ENCODE measurements around the gene MEGF11. TPM values are rescaled to one million over a fixed set of nuclear protein-coding genes. Genes with fewer than 3 reads are reported as not detected.

The MEGF11 gene
- polyA plus RNA-seq, 3 donors, result not detected

- no peaks in the 10 kb centered on the region for H3K9me3 Mint-ChIP-seq
- Histone ChIP-seq H2AFZ (ENCODE audit: insufficient read depth, low read depth, low read length, poor library complexity, severe bottlenecking) (no peak overlapping the region), H3K4me2 (replicated peaks; ENCODE audit: extremely low read depth, low read length, poor library complexity, severe bottlenecking) (no peak overlapping the region), H3K79me2 (ENCODE audit: insufficient read depth, low read length) (no peaks in the 10 kb centered on the region), H3K9ac (ENCODE audit: insufficient read depth, low read length, poor library complexity, severe bottlenecking) (no peak overlapping the region), H3K4me3 (replicated peaks in 1 of 3; ENCODE audit: low read depth in 2 of 3, low read length in 3 of 3) (no peak overlapping the region), H3K27me3 (ENCODE audit: control insufficient read depth in 2 of 2, insufficient read depth in 2 of 2, low read length in 2 of 2) (no peaks in the 10 kb centered on the region), H3K9me3 (replicated peaks in 1 of 2; ENCODE audit: control insufficient read depth in 1 of 2, insufficient read depth in 1 of 2, low read length in 2 of 2) (no peaks in the 10 kb centered on the region), H3K27ac (ENCODE audit: low read depth in 1 of 2, low read length in 2 of 2) (no peak overlapping the region), H3K4me1 (ENCODE audit: control insufficient read depth in 1 of 2, insufficient read depth in 2 of 2, low read length in 2 of 2) (no peaks in the 10 kb centered on the region), H4K20me1 (ENCODE audit: insufficient read depth, low read length) (no peaks in the 10 kb centered on the region), H3K36me3 (replicated peaks in 1 of 2; ENCODE audit: control insufficient read depth in 1 of 2, insufficient read depth in 2 of 2, low read length in 2 of 2) (no peaks in the 10 kb centered on the region)
- H3K27me3 Mint-ChIP-seq (ENCODE audit: low read depth in 3 of 3), result peaks cover 5 to 12% (median 7%) of the 10 kb centered on the region in 3 donors
- H3K4me3 Mint-ChIP-seq, result no peak overlapping the region
- H3K4me1 Mint-ChIP-seq, result peaks cover 2% of the 10 kb centered on the region
- no peak for DNase-seq
- no CpG with 5 or more reads among the region's 4 CpGs for WGBS (ENCODE audit: insufficient coverage)
- no peak for TF ChIP-seq CTCF (IDR thresholded peaks at IDR 0.05)
- H3K27ac Mint-ChIP-seq, result no peak overlapping the region
- no peaks in the 10 kb centered on the region for H3K36me3 Mint-ChIP-seq
- intact Hi-C loops (cut with micrococcal nuclease), result no loop called here
Observed at GRCh38 chr15:66117841-66118240, 135.7 kb downstream of the MEGF11 start.

- Mint-ChIP-seq H3K4me3 (no peak overlapping the region), H3K36me3 (no peaks in the 10 kb centered on the region), H3K9me3 (no peaks in the 10 kb centered on the region), H3K27me3 (ENCODE audit: low read depth in 3 of 3) (peaks cover 5 to 16% (median 13%) of the 10 kb centered on the region in 3 donors), H3K4me1 (peaks cover 2% of the 10 kb centered on the region), H3K27ac (peak overlapping the region in 1 of 7 donors; percentile 19)
- no peak for DNase-seq
- 48% methylated on average over 12 of the region's 18 CpGs for WGBS (ENCODE audit: insufficient coverage)
- Histone ChIP-seq H3K4me3 (replicated peaks in 1 of 3; ENCODE audit: low read depth in 2 of 3, low read length in 3 of 3) (no peak overlapping the region), H3K4me2 (replicated peaks; ENCODE audit: extremely low read depth, low read length, poor library complexity, severe bottlenecking) (no peak overlapping the region), H3K9ac (ENCODE audit: insufficient read depth, low read length, poor library complexity, severe bottlenecking) (no peak overlapping the region), H3K79me2 (ENCODE audit: insufficient read depth, low read length) (no peaks in the 10 kb centered on the region), H3K4me1 (ENCODE audit: control insufficient read depth in 1 of 2, insufficient read depth in 2 of 2, low read length in 2 of 2) (no peaks in the 10 kb centered on the region), H4K20me1 (ENCODE audit: insufficient read depth, low read length) (no peaks in the 10 kb centered on the region), H3K27ac (ENCODE audit: low read depth in 1 of 2, low read length in 2 of 2) (no peak overlapping the region), H3K9me3 (replicated peaks in 1 of 2; ENCODE audit: control insufficient read depth in 1 of 2, insufficient read depth in 1 of 2, low read length in 2 of 2) (no peaks in the 10 kb centered on the region), H3K36me3 (replicated peaks in 1 of 2; ENCODE audit: control insufficient read depth in 1 of 2, insufficient read depth in 2 of 2, low read length in 2 of 2) (no peaks in the 10 kb centered on the region), H3K27me3 (ENCODE audit: control insufficient read depth in 2 of 2, insufficient read depth in 2 of 2, low read length in 2 of 2) (no peaks in the 10 kb centered on the region), H2AFZ (ENCODE audit: insufficient read depth, low read depth, low read length, poor library complexity, severe bottlenecking) (no peak overlapping the region)
- no peak for TF ChIP-seq CTCF (IDR thresholded peaks at IDR 0.05)
- intact Hi-C loops (cut with micrococcal nuclease), result no loop called here
Observed at GRCh38 chr15:66115568-66116206, 137.9 kb downstream of the MEGF11 start.
